CD4-positive, alpha-beta T cell treated with Interleukin-6 at 100 ng/mL for 8 hours (primary cell): ENCODE results near the gene GPHN.

Source experiments
- DNase-seq: peaks from one replicate; pipeline ENCODE4 v3.0.0-alpha.2; 2020; ENCODE audit warnings: mixed read lengths, low spot score

The GPHN gene

DNA sequence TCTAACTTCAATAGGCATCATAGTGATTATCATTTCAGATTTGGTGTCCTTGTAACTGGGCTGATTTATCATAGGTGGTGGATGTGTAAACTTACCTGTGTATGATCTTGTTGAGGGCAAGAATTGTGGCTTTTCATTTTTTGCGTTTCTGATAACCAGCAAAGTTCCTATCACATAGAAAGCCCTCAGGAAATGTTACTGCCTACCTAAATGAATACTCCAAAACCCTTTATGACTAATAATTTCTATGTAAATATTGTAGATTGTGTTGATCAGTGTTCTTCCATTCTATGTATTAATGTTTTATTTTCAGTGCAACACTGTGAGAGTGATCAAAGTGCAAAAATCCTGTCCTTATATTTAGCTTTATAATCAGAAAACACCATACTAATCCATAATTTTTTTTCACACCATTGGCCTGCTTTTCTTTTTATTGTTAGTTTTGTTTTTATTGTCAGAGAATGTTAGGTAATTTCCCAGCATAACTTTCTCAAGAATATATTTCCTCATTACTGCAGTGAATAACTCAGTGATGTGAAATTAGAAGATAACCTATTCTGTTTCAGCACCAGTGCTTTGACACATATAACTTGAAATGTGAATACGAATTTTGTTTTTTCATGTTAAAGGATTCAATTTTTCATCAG is 94.1 kb downstream of the GPHN start:
- no peak for DNase-seq

DNA sequence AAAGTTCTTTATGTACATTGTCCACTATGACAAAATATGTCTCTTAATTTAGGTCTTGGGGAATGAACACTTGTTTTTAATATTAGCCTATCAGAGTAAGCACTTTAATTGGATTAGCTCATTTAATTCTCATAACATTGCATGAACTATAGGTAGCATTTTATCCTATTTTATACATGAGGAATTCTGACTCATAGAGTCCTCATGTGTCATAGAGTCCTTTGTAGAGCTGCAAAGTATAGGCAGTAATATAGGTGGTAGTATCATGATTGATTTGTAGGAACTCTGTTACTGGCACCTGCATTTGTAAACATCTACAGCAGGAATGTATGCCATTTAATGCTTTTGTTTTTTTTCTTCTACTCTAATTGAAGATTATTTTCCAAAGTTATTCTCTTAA is 96.0 kb downstream of the GPHN start:
- DNase-seq, result no peak

DNA sequence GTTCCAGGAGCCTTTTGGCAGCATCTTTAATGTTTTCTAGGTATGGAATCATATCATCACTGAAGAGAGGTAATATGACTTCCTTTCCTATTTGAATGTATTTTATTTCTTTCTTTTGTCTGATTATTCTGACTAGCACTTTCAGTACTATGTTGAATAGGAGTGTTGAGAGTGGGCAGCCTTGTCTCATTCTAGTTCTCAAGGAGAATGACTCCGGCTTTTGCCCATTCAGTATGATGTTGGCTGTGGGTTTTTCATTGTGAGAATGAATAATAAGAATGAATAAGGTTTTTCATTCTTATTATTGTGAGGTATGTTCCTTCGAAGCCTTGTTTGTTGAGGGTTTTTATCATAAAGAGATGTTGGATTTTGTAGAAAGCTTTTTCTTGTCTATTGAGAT is 98.9 kb downstream of the GPHN start:
- no peak for DNase-seq

DNA sequence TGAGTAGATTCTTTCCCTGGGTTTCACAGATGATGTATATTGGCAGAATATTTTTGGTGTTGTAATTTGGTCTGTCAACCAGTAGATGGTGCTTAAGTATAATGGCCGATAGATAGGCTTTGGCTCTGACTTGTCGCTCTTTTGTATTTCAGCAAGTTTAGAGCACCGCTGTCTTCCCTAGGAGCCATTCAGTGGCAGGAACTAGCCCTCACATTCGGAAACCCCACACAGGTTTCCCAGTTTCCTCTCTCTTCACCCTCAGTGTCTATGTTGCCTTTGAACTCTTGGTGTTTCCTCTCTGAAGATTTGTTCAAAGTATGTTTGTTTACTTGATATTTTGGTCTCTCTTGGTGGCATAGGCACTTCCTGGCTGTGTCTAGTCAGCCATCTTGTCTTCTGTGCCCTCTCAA is 102.2 kb downstream of the GPHN start:
- no peak for DNase-seq

DNA sequence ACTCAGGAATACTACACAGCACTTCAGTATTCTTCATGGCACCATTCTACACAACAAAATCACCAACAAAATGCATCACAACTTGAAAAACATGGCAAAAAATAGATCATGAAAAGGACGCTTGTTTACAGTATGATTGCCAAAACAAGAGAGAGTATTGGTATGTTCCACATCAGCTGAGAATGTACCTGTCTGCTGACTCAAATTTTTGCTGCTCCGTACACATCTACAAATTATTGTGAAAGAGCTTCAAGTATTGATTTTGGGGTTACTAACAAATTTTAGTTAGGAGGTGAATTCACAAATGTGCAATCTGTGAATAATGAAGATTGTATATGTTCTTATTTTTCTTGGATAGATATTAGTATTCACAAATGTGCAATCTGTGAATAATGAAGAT is 105.4 kb downstream of the GPHN start:
- DNase-seq, result no peak

DNA sequence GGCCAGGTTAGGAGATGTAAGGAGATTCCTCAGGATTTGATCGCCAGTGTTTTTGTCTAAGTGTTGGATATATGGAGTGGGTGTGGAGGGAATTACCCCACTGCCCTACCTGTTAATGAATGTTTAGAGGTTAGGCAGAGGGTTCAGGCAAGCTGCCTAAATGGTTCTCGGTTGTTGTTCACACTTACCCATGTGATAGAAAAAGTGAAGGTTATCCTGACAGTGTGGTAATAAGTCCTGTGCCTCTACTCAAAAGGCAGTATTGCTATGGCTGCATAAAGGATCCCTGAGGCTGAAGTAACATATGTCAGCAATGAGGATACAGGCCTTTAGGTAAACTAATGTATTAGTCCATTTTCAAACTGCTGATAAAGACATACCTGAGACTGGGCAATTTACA is 112.0 kb downstream of the GPHN start:
- DNase-seq, result no peak

DNA sequence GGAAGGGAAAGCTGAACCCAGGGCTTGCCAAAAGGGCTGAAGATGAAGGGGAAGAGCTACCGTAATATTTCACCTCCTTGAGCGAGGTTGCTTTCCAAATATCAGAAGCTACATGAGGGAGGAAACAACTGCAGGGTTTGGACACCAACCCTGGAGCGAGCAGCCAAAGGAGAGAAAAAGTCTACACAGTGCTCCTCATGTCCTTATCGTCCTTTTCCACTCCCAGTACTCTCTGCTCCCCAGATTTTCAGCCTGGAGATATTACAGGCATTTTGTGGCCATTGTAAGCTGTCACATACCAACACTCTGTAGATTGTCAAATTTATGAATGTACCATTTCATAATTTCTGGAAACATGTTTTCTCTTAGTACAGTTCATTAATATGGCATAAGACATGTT is 115.9 kb downstream of the GPHN start:
- no peak for DNase-seq

DNA sequence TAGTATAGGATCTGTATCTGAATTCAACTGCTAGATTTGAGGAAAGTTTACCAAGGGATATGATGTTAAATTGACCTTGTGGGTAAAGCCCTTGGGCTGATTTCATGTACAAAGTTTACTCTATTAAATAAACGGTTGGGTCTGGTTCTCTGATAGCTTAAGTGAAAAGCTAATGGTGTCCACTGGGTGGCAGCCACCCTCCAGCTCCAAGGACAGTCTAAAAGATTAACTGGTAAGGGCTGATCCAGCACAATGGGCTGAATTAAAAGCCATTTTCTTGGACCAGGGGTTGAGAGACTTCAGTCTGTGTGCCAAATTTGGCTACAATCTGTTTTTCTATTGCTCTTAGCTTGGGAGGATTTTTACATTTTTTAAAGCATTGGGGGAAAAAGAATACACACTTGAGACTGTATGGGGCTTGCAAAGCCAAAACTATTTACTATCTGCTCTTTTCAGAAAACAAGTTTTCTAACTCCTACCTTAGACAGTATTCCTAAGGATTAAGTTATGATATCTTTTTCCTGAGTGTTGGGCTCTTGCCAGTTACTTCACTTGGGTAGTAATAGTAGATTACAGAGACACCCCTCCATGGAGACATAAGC is 116.5 kb downstream of the GPHN start:
- peak; percentile 14 for DNase-seq

DNA sequence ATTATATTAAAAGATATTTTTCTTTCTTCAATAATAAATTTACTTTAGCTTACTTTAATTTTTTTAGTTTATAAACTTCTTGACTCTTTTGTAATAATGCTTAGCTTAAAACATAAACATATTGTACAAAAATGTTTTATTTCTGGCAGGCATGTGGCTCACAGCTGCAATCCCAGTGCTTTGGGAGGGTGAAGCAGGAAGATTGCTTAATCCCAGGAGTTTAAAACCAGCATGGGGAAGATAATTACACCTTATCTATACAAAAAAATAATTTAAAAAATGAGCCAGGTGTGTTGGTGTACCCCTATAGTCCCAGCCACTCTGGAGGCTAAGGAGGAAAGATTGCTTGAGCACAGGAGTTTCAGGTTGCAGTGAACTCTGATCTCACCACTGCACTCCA is 120.7 kb downstream of the GPHN start:
- no peak for DNase-seq

DNA sequence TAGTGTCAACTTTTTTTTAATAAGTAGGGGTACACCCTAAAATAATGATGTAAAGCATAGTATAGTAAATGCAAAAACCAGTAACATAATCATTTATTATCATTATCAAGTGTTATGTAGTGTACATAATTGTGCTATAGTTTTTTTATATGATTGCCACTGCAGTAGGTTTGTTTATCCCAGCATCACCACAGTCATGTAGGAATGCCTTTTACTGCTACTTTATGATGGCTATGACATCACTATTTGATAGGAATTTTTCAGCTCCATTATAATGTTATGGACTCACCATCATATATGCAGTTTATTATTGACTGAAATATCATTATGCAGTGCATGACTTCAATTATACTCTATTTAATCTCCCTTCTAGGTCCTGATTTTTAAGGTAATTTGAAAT is 121.6 kb downstream of the GPHN start:
- no peak for DNase-seq

DNA sequence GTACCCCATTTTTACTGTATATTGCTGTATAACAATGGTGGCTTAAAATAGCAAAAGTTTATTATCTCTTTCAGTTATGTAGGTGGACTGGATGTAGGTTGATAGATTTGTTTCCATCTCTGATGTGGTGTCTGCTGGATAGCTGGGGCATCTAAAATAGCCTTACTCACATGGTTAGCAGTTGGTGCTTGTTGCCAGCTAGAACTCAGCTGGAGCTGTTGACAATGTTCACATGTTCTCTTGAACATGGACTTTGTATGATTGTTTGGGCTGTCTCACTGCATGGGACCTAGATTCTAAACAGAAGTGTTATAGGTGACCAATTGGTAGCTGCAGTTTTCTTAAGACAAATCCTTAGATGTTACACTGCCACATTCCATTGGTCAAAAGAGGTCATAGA is 126.9 kb downstream of the GPHN start:
- no peak for DNase-seq

DNA sequence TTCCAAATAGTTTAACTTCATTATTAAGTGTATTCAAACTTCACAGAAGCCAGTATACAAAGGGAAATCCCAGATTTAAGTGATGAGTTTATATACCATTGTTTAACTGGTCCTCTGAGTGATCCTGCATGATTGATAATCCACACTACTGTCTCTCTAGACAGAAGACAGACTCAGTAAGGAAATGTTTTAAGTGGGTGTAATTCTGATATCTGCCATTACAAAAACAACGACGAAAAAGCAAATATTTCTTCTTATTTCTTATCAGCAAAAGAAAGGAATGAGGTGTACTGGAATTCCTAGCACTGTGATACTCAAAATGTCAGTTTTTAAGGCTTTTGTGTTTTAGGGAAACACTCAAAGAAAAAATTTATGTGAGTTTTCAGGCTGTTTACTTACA is 127.5 kb downstream of the GPHN start:
- DNase-seq, result no peak

DNA sequence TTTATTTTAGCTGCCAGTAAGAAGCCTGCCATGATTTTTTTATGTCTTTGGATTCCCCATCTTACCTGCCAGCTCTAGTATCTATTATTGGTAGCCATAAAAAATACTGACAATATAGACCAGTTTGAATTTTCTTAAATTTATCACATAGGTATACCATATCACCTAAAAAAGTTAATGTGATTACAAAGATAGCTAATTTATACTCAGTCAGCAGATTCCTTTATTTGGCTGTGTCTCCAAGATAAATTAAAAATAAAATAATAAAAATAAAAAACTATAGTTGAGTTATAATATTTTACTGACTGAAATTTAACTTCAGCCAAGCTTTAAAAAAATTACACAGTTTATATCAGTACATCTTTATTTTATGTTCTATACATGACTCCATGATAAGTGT is 128.3 kb downstream of the GPHN start:
- no peak for DNase-seq

DNA sequence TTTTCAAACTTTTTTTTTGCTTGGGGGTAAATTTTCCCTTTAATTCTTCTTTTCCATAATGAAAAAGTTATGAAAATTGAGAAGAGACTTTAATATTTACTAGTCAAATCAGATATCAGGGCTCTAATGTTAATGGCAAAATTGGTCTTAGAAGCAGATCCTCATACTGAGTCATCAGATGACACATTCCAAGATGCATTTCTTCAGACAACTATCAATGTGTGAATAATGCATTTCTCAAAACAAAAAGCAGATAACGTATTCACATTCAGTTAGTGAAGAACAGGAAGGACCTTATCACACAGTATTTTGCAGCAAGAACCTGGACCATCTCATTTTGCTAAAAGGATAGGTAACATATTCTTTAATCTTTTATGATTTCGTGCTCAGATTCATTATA is 130.7 kb downstream of the GPHN start:
- DNase-seq, result no peak

DNA sequence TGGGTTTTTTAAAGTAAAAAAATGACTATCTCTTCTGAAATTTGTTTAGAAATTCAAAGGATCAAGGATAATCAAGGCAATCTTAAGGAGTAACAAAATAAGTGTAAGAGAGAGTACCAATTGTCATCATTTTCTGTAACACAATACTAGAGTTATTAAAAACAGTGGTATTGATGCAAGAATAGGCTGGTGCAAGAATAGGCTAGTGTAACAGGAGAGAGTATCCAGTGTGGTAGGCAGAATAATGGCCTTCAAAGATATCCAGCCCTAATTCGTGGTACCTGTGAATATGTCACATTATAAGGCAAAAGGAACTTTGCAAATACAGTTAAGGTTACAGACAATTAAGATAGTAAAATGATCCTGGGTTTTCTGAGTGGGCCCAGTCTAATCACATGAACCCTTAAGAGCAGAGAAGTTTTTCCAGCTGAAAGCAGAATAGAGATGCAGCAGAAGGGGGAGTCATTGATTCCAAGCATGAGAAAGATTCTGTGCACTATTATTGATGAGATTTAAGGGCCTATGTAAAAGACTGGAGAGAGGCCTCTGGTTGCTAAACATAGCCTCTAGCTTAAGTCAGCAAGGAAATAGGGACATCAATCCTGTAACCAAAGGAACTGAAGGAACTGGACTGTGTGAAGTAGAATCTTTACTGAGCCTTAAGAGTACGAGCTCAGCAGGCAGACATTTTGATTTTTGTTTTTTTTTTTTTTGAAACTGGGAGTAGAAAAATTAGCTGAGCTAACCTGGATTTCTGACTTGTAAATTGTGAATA is 134.1 kb downstream of the GPHN start:
- DNase-seq, result no peak

DNA sequence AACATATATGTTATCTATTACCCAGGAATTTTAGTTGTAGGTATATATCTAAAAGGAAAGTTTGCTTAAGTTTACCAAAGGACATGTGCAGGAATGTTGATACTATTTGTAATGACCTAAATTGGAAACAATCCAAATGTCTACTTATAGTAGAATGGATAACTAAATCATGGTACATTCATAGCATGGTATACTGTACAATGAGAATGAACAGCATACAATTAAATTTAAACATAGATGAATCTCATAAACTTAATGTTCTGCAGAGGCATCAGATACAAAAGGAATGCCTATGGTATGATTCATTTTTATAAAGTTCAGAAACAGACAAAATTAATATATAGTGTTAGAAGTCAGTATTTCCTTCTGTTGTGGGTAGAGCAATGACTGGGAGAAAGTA is 135.4 kb downstream of the GPHN start:
- DNase-seq, result no peak

DNA sequence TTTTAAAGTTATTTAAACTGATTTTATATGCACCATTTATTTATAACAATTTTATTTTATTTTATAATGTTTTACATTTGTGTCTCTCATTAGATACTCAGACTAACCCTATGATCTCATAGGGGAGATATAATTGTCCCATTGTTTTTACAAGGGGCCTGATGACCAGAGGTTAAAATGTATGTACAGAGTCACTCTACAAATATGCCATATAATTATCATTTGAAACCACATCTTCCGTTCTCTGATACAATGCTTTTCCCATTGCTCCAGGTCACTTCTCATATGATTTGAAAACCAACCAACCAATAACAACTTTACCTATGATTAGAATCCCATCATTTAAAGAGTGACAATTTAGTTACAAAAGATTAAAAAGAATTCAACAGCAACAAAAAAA is 137.8 kb downstream of the GPHN start:
- no peak for DNase-seq

DNA sequence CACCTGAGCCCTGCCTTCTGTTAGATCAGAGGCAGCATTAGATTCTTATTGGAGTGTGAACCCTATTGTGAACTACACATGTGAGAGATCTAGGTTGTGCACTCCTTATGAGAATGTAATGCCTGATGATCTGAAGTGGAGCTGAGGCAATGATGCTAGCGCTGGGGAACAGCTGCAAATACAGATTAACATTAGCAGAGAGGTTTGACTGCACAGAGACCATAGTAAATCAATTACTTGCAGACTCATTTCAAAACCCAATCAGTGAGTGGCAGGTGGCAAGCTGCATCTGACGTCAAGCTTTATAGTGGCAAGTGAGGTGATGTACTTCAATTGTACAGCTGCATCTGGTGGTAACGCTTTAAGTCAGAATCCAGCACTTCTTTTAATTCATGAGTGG is 141.6 kb downstream of the GPHN start:
- no peak for DNase-seq

DNA sequence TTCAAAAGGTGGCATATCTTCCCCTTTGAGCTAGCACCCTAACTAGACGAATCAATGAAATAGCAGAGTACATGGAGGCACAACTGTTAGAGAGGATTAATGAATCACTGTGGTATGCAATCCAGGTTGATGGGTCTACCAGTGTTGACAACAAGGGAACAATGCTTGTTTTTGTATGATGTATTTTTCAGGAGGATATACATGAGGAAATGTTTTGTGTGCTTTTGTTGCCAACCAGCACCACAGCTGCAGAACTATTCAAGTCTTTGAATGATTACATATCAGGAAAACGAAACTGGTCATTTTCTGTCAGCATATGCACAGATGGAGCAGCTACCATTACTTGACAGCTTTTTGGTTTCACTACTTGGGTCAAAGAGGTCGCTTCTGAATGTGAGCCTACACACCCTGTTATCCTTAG is 142.6 kb downstream of the GPHN start:
- no peak for DNase-seq

DNA sequence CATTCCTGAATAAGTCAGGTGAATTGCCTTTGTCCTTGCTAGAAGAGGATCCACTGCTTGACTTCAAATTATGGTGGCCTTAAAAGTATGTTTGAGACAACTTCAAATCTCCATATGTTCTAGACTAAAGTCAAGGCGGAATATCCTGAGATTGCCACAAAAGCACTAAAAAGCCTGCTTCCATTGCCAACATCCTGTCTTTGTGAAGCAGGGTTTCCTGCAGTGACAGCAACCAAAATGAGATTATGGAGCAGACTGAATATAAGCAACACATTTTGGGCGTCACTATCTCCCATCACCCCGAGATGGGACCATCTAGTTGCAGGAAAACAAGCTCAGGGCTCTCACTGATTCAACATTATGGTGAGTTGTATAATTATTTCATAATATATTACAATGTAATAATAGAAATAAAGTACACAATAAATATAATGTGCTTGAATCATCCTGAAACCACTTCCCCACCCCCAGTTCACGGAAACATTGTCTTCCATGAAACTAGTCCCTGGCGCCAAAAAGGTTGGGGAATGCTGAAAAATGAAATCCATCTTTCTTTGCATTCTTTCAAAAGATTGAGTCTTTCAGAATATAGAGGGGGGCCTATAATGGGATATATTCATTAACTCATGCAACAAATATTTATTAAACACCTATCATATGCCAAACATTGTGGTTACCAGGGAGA is 143.7 kb downstream of the GPHN start:
- DNase-seq, result no peak

DNA sequence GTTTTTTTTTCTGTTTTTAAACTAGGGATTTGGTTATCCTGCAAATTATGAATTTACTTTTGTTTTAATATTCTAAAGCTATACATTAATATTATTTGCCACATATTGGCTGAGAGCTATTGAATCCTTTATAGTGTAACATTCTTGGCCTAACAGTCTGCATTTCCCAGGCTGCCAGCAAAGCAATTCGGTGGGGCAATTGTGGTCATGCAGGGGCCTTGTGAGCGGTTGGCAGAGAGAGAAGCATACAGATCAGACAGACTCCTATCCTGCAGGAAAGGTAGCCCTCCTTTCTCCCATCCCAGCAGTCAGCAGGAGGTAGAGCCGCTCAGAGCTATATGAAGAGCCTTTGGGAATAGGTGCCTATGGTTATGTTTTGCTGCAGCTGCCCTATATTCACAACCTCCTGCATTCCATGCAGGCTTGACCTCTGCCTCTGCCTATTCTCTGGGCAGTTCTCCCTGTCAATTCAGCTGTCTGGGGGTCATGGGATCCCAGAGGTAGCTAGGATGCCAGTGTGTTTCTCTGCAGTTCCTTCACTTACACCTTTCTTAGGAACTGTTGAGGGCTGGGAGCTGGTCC is 144.7 kb downstream of the GPHN start:
- no peak for DNase-seq

DNA sequence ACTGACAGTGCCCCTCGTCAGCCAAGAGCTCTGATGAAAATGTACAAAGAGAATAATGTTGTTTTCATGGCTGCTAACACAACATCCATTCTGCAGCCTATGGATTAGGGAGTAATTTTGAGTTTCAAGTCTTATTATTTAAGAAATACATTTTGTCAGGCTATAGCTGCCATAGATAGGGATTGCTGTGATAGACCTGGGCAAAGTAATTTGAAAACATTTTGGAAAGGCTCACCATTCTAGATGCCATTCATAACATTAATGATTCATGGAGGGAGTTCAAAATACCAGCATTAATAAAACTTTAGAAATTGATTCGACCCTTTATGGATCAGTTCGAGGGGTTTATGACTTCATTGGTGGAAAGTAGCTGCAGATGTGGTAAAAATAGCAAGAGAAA is 149.8 kb downstream of the GPHN start:
- DNase-seq, result no peak

DNA sequence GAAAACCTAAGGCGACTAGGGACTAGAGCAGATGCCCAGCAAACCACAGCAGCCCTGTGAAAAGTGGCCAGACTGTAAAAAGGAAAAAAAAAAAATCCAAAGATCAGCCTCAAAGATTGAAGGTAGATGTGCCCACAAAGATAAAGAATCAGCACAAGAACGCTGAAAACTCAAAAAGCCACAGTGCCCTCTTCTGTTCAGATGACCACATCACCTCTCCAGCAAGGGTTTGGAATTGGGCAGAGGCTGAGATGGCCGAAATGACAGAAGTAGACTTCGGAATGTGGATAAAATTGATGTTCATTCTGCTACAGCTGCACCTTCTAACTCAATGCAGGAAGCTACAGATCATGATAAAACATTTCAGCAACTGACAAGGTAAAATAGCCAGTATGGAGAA is 154.4 kb downstream of the GPHN start:
- no peak for DNase-seq
